CMK (cell line): Measurements from ENCODE around the gene ARHGEF16.

Experiments used
- DNase-seq: peaks from one replicate; pipeline ENCODE4 v3.0.0-alpha.2; 2010; ENCODE audit warnings: low read depth

Gene ARHGEF16

GRCh38 chr1:3456964-3457909 lies 2.8 kb downstream of the ARHGEF16 start:
- DNase-seq, result no peak

GRCh38 chr1:3457910-3458883 lies 3.7 kb downstream of the ARHGEF16 start:
- no peak for DNase-seq

- DNase-seq, result no peak
Measured at GRCh38 chr1:3459051-3459908, 4.8 kb downstream of the ARHGEF16 start.

- no peak for DNase-seq
Measured at GRCh38 chr1:3459940-3460671, 5.6 kb downstream of the ARHGEF16 start.

- no peak for DNase-seq
Measured at GRCh38 chr1:3460672-3461131, 6.2 kb downstream of the ARHGEF16 start.

GRCh38 chr1:3461238-3461933 lies 6.9 kb downstream of the ARHGEF16 start:
- no peak for DNase-seq

GRCh38 chr1:3461934-3462275 lies 7.4 kb downstream of the ARHGEF16 start:
- no peak for DNase-seq

- no peak for DNase-seq
Measured at GRCh38 chr1:3462356-3463012, 8.0 kb downstream of the ARHGEF16 start.

- DNase-seq, result no peak
Measured at GRCh38 chr1:3463013-3463385, 8.5 kb downstream of the ARHGEF16 start.

GRCh38 chr1:3463408-3463863 lies 9.0 kb downstream of the ARHGEF16 start:
- no peak for DNase-seq

- no peak for DNase-seq
Measured at GRCh38 chr1:3463891-3464648, 9.6 kb downstream of the ARHGEF16 start.

- DNase-seq, result no peak
Measured at GRCh38 chr1:3464649-3465025, 10.2 kb downstream of the ARHGEF16 start.

GRCh38 chr1:3465091-3465934 lies 10.8 kb downstream of the ARHGEF16 start:
- DNase-seq, result no peak

GRCh38 chr1:3465935-3466321 lies 11.5 kb downstream of the ARHGEF16 start:
- no peak for DNase-seq

- DNase-seq, result no peak
Measured at GRCh38 chr1:3466366-3467075, 12.1 kb downstream of the ARHGEF16 start.

GRCh38 chr1:3467096-3468036 lies 12.9 kb downstream of the ARHGEF16 start:
- DNase-seq, result no peak
